Progenitor cell of endocrine pancreas (in vitro differentiated cells): ENCODE measurements around the gene PACSIN1. TPM values are rescaled to one million over a fixed set of nuclear protein-coding genes. Genes with fewer than 3 reads are reported as not detected.

Experiments
- DNase-seq: peaks from one replicate; pipeline ENCODE4 v3.0.0; 2021; ENCODE audit warnings: low spot score; ENCODE audit not compliant: unreplicated experiment
- H3K27ac Mint-ChIP-seq: 2 replicates; pipeline ENCODE4 v1.8.0; 2021; ENCODE audit warnings: mild to moderate bottlenecking, moderate library complexity, mixed read lengths
- H3K27me3 Mint-ChIP-seq: 2 replicates; pipeline ENCODE4 v1.8.0; 2021; ENCODE audit warnings: mixed read lengths
- H3K36me3 Mint-ChIP-seq: 2 replicates; pipeline ENCODE4 v1.8.0; 2022; ENCODE audit warnings: mixed read lengths; ENCODE audit not compliant: insufficient read depth
- H3K4me1 Mint-ChIP-seq: 2 replicates; pipeline ENCODE4 v1.8.0; 2021; ENCODE audit warnings: low read depth, mixed read lengths
- H3K4me3 Mint-ChIP-seq: 2 replicates; pipeline ENCODE4 v1.8.0; 2021; ENCODE audit warnings: low read depth, mild to moderate bottlenecking, moderate library complexity, mixed read lengths
- H3K9me3 Mint-ChIP-seq: 2 replicates; pipeline ENCODE4 v1.8.0; 2021; ENCODE audit warnings: low read depth, mixed read lengths
- CTCF ChIP-seq: fragments of 200-600 bp; sonication (generic); IDR thresholded peaks from one replicate; pipeline ENCODE4 v1.5.0; 2021; ENCODE audit warnings: antibody characterized with exemption, mild to moderate bottlenecking; ENCODE audit not compliant: unreplicated experiment
- total RNA-seq: library from RNA; stranded (reverse); gene quantifications from 2 replicates; pipeline ENCODE4 v1.2.1, GENCODE V29; 2021

The PACSIN1 gene
- total RNA-seq, 1 donor from 2014 or later: 0.72 TPM

DNA sequence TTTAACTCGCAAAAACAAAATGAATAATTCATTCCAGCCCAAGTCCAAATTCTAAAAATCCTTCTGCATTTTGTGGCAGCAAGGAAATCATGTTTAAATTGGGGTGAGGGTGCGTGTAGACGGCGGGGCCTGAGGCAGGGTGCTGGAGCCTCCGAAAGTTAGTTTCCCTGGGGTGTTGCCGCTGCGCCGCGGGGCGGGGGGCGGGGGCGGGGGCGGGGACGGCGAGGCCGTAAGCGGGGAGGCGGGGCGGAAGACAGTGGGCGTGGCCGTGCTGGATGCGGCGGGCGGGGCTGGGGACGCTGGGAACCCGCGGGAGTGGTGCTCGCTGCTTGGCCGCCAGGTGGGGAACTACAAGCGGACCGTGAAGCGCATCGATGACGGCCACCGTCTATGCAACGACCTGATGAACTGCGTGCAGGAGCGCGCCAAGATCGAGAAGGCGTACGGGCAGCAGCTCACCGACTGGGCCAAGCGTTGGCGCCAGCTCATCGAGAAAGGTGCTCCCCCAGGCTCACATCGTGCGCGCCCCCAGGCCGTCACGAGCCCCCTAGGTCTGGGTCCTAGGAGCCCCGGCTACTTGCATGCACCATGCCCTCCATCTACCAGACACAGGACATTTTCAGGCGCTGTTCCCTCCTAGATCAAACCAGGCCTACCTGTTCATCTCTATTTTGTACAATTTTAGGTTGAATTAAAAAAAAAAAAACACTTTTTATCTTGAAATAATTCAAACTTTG, 61.3 kb downstream of the PACSIN1 start:
- H3K4me1 Mint-ChIP-seq: peaks cover 2% of the 10 kb centered on the region
- peak; percentile 78 for TF ChIP-seq CTCF
- no peaks in the 10 kb centered on the region for H3K9me3 Mint-ChIP-seq
- H3K36me3 Mint-ChIP-seq: no peaks in the 10 kb centered on the region
- H3K27ac Mint-ChIP-seq: peak overlapping the region; percentile 5
- peaks cover 28% of the 10 kb centered on the region for H3K27me3 Mint-ChIP-seq
- peak; percentile 90 for DNase-seq
- peak overlapping the region; percentile 52 for H3K4me3 Mint-ChIP-seq

DNA sequence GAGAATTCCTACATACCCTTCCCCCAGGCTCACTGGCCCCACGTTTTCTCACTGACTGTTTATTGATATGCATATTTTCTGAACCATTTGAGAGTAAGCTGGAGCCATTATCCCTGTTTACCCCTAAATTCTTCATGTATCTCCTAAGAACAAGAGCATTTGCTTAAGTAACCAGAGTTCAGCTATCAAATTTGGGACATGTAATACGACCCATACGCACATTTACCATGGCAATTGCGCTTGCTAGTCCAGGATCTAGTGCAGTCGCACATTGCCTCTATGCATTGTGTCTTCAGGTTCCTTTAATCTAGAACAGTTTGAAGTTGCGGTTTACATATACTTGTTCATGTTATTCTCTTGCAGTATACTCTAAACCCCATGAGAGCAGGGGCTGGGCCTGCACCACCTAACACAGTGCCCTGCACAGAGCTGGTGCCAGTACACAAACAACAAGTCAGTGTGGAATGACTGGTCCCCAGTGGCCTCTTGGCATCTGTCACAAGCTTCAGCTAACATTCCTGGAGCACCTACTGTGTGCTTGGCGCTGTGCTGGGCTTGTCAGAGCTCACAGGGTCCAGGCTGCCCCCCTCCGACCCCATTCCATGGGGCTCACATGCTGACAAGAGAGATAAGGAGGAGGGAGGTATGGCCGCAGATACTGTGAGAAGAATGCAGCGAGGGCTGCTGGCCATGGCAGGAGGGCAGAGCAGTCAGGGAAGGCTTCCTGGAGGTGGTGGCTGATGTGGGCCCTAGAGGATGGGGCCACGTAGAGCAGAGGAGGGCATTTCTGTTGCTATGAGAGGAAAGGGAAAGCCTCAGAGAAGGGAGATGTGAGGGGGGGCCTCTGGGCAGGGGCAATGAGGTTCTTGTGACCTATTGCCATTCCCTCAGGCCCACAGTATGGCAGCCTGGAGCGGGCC, 62.1 kb downstream of the PACSIN1 start:
- Mint-ChIP-seq H3K27ac (peak overlapping the region; percentile 52), H3K9me3 (no peaks in the 10 kb centered on the region), H3K27me3 (peaks cover 26% of the 10 kb centered on the region), H3K4me1 (peaks cover 2% of the 10 kb centered on the region), H3K36me3 (no peaks in the 10 kb centered on the region), H3K4me3 (no peak overlapping the region)
- DNase-seq: no peak
- TF ChIP-seq CTCF: no peak

- H3K4me1 Mint-ChIP-seq: peaks cover 2% of the 10 kb centered on the region
- peaks cover 26% of the 10 kb centered on the region for H3K27me3 Mint-ChIP-seq
- no peak overlapping the region for H3K27ac Mint-ChIP-seq
- H3K9me3 Mint-ChIP-seq: no peaks in the 10 kb centered on the region
- TF ChIP-seq CTCF: no peak
- no peak for DNase-seq
- H3K4me3 Mint-ChIP-seq: no peak overlapping the region
- no peaks in the 10 kb centered on the region for H3K36me3 Mint-ChIP-seq
These were observed 63.3 kb downstream of the PACSIN1 start for GRCh38 chr6:34528996-34529664.

DNA sequence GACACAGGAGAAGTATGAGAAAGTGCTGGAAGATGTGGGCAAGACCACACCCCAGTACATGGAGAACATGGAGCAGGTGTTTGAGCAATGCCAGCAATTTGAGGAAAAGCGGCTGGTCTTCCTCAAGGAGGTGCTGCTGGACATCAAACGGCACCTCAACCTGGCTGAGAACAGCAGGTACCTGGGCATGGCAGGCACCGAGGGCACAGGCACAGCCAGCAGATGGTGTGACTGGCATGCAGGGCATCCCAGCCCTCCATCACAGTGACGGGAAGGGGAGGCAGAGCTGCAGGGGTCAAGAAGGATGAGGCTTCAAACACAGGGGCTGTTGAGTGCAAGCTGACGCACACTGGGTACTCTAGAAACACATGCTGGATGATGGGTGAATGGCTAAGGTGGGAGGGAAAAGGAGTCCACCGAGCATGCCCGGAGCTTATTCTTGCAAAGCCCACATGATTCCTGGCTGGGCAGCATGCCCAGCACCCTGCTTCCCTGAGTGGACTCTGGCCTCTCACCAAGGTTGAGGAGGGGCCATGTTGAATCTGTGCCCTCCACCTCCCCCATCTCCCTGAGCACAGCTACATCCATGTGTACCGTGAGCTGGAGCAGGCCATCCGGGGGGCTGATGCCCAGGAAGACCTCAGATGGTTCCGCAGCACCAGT, 63.9 kb downstream of the PACSIN1 start:
- H3K4me1 Mint-ChIP-seq: peaks cover 2% of the 10 kb centered on the region
- no peaks in the 10 kb centered on the region for H3K36me3 Mint-ChIP-seq
- H3K27me3 Mint-ChIP-seq: peaks cover 25% of the 10 kb centered on the region
- no peak overlapping the region for H3K4me3 Mint-ChIP-seq
- H3K9me3 Mint-ChIP-seq: no peaks in the 10 kb centered on the region
- TF ChIP-seq CTCF: no peak
- DNase-seq: no peak
- H3K27ac Mint-ChIP-seq: no peak overlapping the region
